ENCODE results near the gene C6orf58.

C6orf58 gene

GRCh38 chr6:127547904-127548649, 28.9 kb upstream of the C6orf58 start:
- DNase-seq (ENCODE audit: low read depth): peak; percentile 26
- H3K4me3 ChIP-seq (ENCODE audit: control insufficient read depth, low read depth, low read length): no peak overlapping the region
- TF ChIP-seq CTCF (conservative IDR thresholded peaks at IDR 0.05; ENCODE audit: control insufficient read depth, insufficient read depth, low read depth, low read length): peak; percentile 37

- DNase-seq (ENCODE audit: low read depth): peak; percentile 74
- no peak for TF ChIP-seq CTCF (conservative IDR thresholded peaks at IDR 0.05; ENCODE audit: control insufficient read depth, insufficient read depth, low read depth, low read length)
- no peak overlapping the region for H3K4me3 ChIP-seq (ENCODE audit: control insufficient read depth, low read depth, low read length)
Observed at GRCh38 chr6:127550403-127550802, 26.6 kb upstream of the C6orf58 start.

GRCh38 chr6:127554435-127555006, 22.5 kb upstream of the C6orf58 start:
- H3K4me3 ChIP-seq (ENCODE audit: control insufficient read depth, low read depth, low read length): no peak overlapping the region
- peak; percentile 45 for DNase-seq (ENCODE audit: low read depth)
- TF ChIP-seq CTCF (conservative IDR thresholded peaks at IDR 0.05; ENCODE audit: control insufficient read depth, insufficient read depth, low read depth, low read length): peak; percentile 56

- DNase-seq (ENCODE audit: low read depth): no peak
- H3K4me3 ChIP-seq (ENCODE audit: control insufficient read depth, low read depth, low read length): no peak overlapping the region
- TF ChIP-seq CTCF (conservative IDR thresholded peaks at IDR 0.05; ENCODE audit: control insufficient read depth, insufficient read depth, low read depth, low read length): no peak
Observed at GRCh38 chr6:127561660-127562059, 15.3 kb upstream of the C6orf58 start.

GRCh38 chr6:127564761-127565160, 12.2 kb upstream of the C6orf58 start:
- no peak overlapping the region for H3K4me3 ChIP-seq (ENCODE audit: control insufficient read depth, low read depth, low read length)
- no peak for TF ChIP-seq CTCF (conservative IDR thresholded peaks at IDR 0.05; ENCODE audit: control insufficient read depth, insufficient read depth, low read depth, low read length)

GRCh38 chr6:127566119-127566518, 10.9 kb upstream of the C6orf58 start:
- TF ChIP-seq CTCF (conservative IDR thresholded peaks at IDR 0.05; ENCODE audit: control insufficient read depth, insufficient read depth, low read depth, low read length): no peak
- H3K4me3 ChIP-seq (ENCODE audit: control insufficient read depth, low read depth, low read length): no peak overlapping the region
- DNase-seq (ENCODE audit: low read depth): no peak

More at GRCh38 chr6:127564761-127565160, 12.2 kb upstream of the C6orf58 start:
- DNase-seq (ENCODE audit: low read depth): peak; percentile 8

Measured in fibroblast of mammary gland (primary cell).